Stimulated activated CD4-positive, alpha-beta T cell treated with anti-CD3 and anti-CD28 coated beads, Interleukin-1b, Interleukin-23, amount 100 ng/mL, for 4 hours (primary cell): ENCODE data around the gene GRK6.

ENCODE experiments used
- DNase-seq, 2 donors: peaks; one replicate each; pipeline ENCODE4 v3.0.0-alpha.2; 2020; ENCODE audit warnings: low read depth in 2 of 2

The GRK6 gene

DNA sequence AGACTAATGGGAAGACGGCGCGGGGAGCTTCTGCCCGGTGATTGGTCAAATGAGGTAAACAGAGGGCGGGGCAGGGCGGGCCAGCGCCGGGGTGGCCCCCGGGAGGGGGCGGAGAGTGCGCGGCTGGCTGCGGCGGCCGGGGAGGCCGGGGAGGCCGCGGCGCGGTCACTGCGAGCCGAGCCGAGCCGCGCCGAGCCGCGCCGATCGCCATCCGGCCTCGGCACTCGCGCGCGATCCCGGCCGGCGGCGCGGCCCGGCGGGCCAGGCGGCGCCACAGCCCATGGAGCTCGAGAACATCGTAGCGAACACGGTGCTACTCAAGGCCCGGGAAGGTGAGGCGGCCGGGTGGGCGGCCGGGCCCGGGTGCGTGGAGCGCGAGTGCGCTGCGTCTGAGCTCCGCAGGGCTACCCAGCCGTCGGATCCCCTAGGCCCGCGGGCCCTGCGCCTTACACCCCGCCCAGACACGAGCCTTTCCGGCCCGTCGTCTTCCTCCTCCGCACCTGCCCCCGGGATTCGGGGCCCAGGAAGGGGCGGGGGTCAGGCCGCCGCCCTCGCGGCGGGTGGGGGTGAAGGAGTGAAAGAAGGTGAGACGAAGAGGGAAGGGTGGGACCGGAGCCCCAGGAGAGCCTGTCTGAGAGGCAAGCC, at the start of gene GRK6:
Gene GRK6 (plus strand): TSS at position 111 of the 645 bp plus-strand sequence. CDS start 170 bp downstream, at position 281.
- DNase-seq = peak; percentile 42 to 67

- no peak for DNase-seq
Measured at GRCh38 chr5:177377851-177378776, 48.4 kb upstream of the GRK6 start.

DNA sequence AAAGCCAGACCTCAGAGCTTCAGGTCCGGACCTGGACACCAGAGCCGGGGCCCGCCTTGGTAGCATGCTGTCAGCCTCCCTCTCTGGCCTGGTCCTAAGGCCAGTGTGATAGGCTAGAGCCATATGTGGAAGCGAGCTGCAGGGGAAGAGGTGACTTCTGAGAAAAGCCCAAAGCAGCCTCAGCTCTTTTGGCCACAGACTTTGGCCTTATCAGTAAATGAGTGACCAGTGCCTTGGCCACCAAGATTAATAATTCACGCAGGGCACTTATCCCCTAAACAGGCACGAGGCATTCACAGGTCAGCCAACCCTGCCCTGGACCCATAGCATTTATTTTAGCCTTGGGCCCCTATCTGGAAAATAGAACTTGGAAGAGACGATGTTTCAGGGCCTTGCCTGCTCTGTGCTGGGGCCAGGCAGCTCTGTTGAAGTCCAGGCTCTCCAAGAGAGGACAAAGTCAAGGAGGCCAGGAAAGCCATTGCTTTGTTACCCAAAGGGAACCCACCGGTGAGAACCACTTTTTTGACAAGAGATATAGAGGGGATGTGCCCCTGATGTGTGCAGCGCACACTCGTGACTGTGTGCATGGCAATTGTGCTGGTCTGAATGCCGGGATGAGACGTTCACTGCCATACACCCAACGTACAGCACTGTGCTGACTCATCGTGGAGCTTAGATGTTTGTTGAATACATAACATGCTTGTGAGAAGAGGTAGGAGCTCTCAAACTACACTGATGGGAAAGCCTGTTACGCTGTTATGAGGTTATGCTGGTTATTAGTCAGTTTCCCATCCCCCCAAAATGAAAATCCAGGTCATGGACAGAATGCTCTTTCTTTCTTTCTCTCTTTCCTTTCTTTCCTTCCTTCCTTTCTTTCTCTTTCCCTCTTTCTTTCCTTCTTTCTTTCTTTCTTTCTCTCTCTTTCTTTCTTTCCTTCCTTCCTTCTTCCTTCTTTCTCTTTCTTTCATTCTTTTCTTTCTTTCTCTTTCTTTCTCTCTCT, 47.3 kb upstream of the GRK6 start:
- no peak for DNase-seq

DNA sequence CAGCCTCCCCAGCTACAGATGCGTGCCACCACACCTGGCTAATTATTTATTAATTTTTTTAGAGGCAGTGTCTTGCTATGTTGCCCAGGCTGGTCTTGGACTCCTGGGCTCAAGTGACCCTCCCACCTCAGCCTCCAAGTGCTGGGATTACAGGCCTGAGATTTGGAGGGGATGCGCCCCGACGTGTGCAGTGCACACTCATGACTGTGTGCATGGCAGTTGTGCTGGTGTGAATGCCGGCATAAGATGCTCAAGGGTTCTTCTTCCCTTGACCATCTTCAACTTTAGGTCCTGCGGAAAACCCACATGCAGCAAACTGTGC, 45.7 kb upstream of the GRK6 start:
- DNase-seq = no peak

- DNase-seq = no peak
Measured at GRCh38 chr5:177382423-177383029, 44.0 kb upstream of the GRK6 start.

DNA sequence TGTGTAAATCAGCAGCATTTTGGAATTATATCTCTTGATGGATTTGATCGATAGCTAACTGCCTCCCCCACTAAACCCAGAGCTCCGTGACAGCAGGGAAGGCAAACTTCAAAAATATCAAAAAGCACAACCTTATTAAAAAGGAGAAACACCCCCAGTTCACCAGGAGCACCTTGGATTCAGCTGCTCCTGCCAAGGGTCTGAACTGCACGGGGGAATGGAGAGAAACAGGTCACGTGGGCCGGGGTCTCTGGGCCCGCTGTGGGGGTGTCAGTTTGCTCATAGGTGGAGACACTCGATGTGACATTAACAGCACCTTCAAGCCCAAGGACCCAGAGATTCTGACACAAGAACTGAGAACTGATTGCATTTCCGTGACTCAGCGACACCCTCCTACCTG, 43.3 kb upstream of the GRK6 start:
- DNase-seq = no peak

DNA sequence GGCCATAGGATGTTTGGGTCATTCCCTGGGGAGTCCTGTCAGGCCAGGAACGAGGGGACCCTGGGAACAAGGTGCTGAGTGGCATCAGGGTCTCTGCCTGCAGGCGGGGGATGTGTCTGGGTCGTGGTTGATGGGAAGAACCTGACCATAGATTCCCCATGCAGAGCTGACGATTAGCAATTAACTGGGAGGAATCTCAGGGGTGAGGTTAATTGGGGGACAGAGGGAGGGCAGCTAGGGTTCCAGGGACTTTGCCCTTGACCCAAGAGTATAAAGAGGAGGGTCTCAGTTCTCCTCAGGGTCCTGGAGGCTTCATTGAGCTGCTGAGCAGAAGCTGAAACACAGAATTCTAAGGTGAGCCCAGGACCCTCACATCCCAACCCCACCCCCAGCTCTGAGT, 42.3 kb upstream of the GRK6 start, which contains the start of gene SLC34A1:
Gene SLC34A1 (plus strand): TSS at position 301 of the 400 bp plus-strand sequence. CDS start 1,308 bp downstream, outside the sequence.
- no peak for DNase-seq

GRCh38 chr5:177385720-177386119, 40.8 kb upstream of the GRK6 start:
- no peak for DNase-seq

- no peak for DNase-seq
Measured at GRCh38 chr5:177386542-177386941, 39.9 kb upstream of the GRK6 start.

DNA sequence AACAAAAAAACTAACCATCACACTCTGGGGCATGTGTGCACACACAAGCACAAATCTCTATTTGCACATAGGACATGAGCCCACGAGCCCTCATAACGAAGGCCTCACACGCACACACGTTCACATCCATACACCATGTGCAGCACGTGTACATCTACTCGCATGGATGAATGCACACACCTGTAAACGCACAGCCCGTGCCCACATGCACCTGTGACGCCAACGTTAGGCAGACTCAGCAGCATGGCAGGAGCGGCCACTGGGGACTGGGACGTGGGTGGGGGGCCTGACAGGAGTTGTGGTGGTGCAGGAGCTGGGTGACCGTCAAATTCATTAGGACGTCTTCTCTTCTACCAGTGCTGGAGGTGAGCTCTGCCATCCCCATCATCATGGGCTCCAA, 39.1 kb upstream of the GRK6 start:
- DNase-seq = no peak

DNA sequence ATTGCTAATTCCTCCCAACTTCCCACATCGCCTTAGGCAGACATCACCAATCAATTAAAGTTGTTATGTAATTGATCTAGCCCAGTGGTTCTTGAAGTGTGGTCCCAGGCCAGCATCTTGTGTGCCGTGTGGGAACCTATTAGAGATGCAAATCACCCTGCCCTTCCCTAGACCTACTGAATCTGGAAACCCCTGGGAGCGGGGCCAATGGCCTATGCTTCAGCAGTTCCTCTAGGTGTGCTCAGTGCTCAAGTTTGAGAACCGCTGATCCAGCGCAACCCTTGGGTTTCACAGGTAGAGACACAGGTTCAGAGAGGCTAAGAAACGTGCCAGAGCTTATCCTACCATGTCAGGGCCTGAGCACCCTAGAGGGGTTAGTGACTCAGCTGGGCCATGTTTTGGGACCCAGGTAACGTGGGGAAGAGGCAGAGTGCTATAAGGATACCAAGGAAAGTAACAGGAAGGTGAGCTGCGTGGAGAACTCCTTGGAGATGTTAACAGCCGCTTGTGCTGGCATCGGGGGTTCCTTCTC, 37.9 kb upstream of the GRK6 start:
- no peak for DNase-seq

GRCh38 chr5:177389241-177390169, 37.0 kb upstream of the GRK6 start:
- DNase-seq = no peak

DNA sequence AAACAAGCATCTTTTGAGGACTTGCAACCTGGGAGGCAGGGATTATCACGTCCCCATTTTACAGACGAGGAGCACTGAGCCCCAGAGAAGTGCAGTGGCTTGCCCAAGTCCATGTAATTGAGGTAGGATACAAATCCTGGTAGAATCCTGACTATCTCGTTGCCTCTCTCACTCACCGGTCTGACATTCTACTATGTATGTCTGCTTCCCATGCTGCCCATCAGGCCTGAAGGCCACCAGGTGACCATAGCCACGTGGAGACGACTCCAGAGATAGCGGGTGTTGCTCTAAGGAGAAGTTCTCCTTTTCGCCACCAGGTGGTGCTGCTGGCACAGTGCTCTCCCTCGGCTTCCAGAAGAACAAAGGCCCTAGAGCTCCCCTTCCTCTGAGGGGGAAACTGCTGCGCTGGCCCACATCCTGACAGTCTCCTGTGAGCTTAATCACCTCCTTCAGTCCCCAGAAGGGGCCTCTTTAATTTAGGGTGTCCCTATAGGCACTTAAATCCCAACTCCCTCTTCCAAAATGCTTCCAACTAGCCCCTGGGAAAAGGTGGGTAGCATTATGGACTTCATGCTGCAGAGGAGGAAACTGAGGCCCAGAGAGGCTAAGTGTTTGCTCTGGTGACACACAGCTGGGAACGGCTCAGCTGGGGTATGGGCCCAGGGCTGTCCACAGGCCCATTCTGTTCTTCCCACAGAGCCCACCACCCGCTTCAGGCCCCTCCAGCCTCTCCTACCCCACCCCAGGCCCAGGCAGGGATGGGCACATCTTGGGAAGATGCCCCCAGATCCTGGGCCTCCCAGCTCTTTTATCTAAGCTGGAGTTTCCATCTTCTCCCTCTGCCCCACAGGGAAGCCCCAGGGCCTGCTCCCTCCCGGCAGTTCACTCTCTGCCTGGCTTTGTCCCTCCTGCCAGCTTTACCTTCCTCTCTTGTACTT, 35.8 kb upstream of the GRK6 start:
- DNase-seq = peak; percentile 71 to 88

DNA sequence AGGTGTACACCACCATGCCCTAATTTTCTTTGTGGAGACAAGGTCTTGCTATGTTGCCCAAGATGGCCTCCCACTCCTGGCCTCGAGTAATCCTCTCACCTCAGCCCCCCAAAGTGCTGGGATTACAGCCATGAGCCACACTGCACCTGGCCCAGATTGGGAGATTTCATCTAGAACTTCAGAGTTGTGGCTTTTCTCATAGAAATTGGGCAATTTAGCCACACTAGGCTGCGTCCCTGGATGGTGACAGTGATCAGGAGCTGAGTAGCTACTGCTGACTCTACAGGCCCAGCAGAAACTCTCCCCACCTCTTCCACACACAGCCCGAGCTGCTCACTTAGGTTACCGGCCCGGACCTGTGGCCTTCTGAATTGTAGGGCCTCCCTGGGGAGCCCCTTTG, 33.7 kb upstream of the GRK6 start:
- no peak for DNase-seq

GRCh38 chr5:177393206-177393765, 33.2 kb upstream of the GRK6 start:
- no peak for DNase-seq

- no peak for DNase-seq
Measured at GRCh38 chr5:177393990-177394389, 32.5 kb upstream of the GRK6 start.

DNA sequence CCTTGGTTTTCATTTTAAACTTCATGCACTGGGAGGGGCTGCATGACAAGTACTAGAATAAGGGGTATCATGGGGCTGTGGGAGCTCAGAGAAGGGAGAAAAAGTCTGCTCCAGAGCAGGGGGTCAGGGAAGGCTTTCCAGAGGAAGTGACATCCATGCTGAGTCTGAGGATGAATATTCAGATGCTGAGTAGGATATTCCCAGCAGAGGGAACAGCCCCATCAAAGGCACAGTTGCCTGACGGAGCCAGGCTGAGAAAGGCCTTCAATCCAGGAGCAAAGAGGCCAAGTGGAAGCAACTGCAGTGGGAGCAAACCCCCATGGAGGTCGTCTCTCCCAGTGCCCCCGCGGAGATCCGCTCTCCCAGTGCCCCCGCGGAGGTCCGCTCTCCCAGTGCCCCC, 30.4 kb upstream of the GRK6 start:
- no peak for DNase-seq

- DNase-seq = no peak
Measured at GRCh38 chr5:177396807-177397206, 29.7 kb upstream of the GRK6 start.
